Dedifferentiated amniotic fluid mesenchymal stem cell (primary cell): Measurements from ENCODE around the gene CRBN.

ENCODE experiments used
- DNase-seq: peaks from one replicate; pipeline ENCODE4 v3.0.0-alpha.2; 2016; ENCODE audit errors: extremely low spot score

CRBN gene

DNA sequence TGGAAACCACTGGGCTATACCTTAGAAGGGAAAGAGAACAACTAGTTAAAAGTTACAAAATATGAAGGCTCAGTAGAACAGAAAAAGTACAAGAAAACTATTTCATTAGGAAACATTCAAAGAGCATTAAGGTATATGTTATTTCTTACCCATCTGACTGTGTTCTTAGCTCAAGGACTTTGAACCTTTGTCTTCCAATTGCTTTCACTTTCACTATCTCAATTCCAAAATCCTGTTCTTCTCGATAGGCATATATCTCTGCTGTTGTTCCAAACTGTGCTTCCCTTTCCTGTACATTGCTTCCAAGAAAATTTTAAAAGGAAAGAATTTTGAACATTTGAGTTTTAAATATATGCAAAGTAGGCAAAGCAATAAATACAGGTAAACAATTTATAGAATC lies 6.9 kb downstream of the CRBN start:
- DNase-seq = no peak

GRCh38 chr3:3170998-3171397 lies 8.5 kb downstream of the CRBN start:
- DNase-seq = no peak

- DNase-seq = no peak
These were observed 13.8 kb downstream of the CRBN start for GRCh38 chr3:3165650-3166049.

- DNase-seq = no peak
These were observed 14.2 kb downstream of the CRBN start for GRCh38 chr3:3165241-3165640.

DNA sequence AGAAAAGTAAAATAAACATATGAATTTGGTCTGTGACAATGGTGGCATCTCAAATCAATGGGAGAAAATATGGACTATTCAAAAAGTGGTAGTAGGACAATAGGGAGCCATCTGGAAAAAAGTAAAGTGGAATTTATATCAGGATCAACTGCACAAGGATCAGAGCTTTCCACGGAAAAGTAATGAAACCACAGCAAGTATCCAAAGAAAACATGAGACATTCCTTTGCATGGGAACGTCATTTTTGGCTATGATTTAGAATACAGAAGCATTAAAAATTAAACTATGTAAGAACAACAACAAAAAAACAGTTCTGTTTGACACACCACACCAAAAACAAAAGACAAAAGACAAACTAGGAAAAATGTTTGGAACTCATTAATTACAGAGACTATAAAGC lies 18.7 kb downstream of the CRBN start:
- DNase-seq = peak; percentile 25

DNA sequence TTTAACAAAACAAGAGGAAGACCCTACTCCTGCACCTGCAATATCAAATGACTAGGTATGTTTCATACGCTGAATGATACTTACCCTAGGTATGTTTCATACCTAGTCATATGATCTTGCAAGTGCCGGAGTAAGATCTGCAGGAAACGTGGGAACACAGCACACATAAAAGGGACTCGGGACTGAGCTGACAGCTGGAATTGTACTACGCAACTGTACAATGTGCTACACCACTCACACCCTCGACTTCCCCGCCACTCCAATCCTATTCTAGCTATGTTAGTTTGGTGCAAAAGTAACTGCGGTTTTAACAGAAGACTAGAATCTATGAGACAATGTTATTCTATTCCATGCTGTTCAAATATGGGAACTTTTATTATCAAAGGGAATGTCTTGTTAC lies 22.0 kb downstream of the CRBN start:
- no peak for DNase-seq

DNA sequence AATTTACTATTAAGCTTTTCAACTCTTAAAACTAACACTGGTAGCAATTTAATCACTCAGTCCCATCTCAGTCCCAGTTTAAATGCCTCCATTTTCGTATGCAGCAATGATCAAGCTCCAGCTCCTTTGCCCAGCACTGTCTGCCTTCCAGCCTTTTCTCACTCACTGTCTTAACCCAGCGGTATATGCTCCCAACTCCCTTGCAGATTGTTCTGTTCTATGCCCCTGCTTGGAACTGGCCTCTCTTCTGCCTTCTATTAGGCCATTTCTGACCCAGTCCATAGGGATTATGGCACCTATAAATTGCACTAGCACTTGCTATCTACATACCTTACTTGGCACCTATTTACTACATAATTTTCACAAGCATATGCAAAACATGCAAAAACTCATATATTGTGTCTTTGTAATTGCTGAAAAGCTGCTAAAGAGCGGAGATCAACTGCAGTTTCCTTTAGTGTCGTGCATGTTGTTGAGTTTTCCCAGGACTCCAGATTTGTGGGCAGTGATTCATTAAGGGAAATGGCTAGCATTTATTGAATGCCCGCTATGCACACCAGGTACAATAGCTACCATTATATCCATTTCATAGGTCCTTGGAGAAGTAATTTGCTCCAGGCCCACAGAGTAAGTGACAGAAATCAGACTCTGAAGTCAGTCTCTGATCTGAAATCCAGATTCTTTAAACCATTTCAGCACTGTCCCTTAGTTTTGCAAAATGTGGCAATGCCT lies 24.4 kb downstream of the CRBN start:
- no peak for DNase-seq

- no peak for DNase-seq
These were observed 28.0 kb downstream of the CRBN start for GRCh38 chr3:3151513-3151912.

DNA sequence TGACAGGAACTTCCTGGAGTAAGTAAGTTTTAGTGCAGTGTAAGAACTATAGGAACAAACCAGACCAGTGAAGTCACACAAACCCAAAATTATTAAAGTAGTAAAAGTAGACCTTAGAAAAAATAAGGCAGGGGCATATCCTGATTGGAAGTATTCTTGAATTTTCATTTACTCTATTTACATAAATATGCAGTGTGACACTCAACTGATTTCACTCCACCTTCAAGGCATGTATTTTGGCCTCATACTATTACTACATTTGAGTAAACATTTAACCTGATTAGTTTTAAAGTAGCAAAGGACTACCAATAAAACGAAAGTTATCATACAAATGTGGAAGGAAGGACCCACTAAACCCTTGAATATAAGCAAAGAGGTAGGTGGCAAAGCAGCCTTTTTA lies 29.9 kb downstream of the CRBN start:
- no peak for DNase-seq

GRCh38 chr3:3145831-3146230 lies 33.7 kb downstream of the CRBN start:
- no peak for DNase-seq

GRCh38 chr3:3141939-3142338 lies 37.6 kb downstream of the CRBN start:
- no peak for DNase-seq

GRCh38 chr3:3137526-3137925 lies 42.0 kb downstream of the CRBN start:
- DNase-seq = no peak

DNA sequence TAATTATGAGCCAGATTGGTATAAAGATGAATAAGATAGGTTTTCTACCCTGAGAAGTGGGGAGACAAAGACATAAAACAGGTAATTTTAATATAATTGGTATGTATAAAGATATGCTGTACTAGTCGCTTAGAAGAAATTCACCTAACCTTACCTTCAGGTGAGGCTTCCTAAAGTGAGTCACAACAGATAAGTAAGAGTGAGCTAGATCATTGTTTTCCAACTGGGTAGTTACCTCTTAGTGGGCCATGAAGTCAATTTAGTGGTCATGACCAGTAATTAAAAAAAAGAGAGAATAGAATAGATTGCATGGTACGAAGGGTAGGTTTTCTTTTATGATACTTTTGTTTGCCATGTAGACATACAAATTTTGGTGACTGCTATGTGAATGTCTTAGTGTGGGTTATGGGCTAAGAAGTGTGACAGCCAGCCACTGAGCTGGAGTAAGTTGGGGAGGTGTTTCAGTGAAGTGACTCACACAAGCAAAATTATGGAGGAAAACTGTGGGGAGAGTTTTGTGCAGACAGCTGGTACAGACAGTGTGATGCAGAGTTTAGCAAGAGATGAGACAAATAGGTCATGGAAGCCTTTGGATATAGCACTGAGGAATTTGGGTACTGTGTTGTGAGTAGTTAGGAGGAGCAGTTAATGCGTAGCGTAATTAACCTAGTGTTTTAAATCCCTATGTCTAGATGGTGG lies 44.6 kb downstream of the CRBN start:
- DNase-seq = no peak

- no peak for DNase-seq
These were observed 46.0 kb downstream of the CRBN start for GRCh38 chr3:3133500-3133899.

DNA sequence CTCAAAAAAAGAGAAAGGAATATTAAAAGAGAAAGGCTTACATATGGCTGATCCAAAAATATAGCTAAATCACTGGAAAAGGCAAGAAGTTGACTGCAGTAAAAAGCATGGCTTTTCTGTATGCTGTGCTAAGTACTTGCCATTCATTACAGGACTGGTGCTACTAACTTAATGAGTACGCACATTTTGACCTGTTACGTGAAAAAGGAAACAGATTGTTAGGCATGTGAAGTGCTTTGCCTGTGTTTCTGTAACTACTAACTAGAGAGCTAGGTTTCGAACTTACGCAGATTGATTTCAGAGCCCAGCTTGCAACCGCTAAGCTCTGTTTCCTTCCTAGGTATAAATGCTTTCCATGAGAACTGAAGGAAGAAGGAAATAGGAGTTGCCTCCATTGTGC lies 49.9 kb downstream of the CRBN start:
- DNase-seq = no peak

GRCh38 chr3:3127432-3128010 lies 52.0 kb downstream of the CRBN start:
- no peak for DNase-seq

DNA sequence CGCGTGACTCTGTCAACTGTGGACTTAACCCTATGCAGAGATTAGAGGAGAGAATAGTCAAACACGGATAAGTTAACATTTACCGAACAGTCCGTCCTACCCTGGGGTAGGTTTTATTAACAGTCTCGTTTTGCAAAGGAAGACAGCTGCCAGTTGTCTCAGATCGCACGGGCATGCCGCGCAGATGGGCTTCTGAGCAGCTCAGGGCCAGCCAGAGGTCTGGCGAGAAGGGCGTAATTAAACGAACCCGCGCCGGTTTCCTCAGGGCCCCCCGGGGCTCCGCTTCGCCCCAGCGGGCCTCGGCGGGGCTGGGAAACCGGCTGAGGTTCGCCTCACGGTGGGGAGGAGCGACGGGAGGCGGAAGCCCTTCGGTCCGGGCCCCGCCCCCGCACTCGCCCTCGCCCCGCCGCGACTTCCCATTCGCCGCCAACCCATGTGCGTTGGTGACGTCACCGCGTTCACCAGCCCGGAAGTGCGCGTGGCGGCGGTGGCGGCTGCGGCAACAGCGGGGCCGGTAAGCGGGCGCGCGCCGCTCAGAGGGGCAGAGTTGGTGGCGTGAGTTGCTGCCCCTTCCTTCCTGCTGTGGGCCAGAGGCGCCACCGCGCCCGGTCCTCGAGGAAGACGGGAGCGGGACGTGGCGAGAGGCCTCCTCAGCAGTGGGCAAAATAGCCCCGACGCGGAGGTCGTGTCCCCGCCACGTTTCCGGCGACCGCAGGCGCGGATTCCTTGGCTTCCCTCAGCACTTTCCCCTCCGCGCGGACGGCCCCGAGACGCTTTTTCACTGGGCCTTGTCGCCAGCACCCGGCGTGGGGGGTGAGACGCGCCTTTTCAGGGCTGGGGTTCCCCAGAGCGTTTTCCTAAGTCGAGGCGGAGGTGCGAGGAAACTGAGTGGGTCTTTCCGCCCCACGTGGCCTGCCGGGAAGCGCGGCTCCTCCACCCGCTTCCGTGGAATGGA lies 52.7 kb downstream of the CRBN start, which contains the start of gene TRNT1:
TRNT1 (plus strand) TSS at position 464 of the 955 bp plus-strand sequence. CDS start 2,101 bp downstream, outside the sequence.
- peak; percentile 91 for DNase-seq

GRCh38 chr3:3125977-3126376 lies 53.5 kb downstream of the CRBN start:
- no peak for DNase-seq

DNA sequence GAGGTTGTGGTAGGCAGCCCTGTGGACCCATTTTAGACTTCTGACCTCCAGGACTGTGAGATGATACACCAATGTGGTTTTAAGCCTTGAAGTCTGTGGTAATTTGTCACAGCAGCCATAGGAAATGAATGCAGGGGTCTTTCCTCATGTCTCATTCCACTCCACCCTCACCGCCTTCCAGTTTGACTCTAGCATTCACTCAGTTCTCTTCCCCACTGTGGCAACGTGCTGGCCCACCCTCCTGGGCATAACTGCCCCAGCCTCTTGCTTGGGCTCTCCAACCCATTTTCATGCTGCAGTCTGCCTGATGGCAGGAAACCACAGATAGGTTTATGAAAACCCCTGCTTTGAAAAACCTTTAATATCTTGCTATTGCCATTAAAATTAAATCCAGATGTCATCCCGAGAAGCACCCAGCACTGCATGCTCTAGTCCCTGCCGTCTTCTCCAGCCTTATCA lies 60.1 kb downstream of the CRBN start:
- no peak for DNase-seq

DNA sequence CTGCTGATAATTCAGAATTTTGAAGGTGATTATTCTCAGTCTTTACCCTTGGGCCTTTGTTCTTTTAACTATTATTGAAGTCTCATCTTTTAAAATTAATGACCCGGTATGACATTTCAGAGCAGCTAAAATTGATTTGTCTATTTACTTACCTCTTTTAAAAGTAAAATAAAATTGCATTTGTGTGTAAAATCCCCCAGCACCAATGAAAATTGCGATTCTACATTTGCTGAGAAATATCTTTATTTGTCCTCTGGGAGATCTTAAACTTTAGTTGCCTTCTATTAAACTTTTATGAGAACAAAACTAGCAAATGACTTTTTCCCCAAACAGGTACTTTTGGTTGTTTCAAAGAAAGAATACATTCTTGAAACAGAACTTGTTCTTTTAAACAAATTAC lies 61.8 kb downstream of the CRBN start:
- DNase-seq = no peak

- DNase-seq = no peak
These were observed 66.3 kb downstream of the CRBN start for GRCh38 chr3:3113042-3113709.
